Occipital lobe (tissue), 2 donors: ENCODE measurements around the gene XYLT1. TPM values are rescaled to one million over a fixed set of nuclear protein-coding genes. Genes with fewer than 3 reads are reported as not detected.

Source experiments
- DNase-seq: peaks from one replicate; lab custom pipeline; 2025; lab: John Stamatoyannopoulos, UW
- total RNA-seq: library from RNA; depleted of rRNA; stranded (reverse); fragments of >200 nt; gene quantifications from one replicate; pipeline ENCODE4 v1.2.3, GENCODE V29; 2014

XYLT1 gene
- total RNA-seq, 1 donor from 2014 or later = 29.3 TPM

DNA sequence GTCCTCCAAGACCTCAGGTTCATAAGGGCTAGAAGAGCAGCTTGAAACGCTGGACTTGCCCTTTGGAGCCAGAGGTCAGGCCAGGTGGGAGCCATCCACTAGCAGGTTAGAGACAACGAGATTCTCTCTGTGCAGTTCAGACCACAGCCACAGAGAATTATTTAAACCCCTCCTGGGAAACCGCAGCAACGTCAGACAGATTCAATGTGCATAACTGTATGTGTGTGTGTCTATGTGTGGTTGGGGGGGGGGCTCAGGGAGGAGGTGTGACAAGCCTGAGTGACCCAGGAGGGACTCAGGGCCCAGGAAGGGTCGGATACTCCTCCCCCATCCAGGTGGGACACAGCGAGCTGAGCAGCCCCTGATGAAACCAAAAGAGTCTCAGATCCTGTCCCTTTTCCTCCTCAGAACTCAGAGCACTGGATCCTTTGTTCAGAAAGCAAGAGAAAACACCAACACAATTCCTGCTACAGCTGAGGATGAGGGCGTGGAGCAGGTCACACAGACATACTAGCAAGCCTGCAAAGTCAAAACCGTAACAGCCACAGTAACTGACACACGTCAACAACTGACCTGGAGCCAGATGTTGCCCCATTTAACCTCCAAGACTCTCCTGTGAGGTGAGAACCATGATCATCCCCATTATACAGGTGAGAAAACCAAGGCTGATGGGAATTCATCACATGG lies 66.8 kb downstream of the XYLT1 start:
- no peak for DNase-seq

DNA sequence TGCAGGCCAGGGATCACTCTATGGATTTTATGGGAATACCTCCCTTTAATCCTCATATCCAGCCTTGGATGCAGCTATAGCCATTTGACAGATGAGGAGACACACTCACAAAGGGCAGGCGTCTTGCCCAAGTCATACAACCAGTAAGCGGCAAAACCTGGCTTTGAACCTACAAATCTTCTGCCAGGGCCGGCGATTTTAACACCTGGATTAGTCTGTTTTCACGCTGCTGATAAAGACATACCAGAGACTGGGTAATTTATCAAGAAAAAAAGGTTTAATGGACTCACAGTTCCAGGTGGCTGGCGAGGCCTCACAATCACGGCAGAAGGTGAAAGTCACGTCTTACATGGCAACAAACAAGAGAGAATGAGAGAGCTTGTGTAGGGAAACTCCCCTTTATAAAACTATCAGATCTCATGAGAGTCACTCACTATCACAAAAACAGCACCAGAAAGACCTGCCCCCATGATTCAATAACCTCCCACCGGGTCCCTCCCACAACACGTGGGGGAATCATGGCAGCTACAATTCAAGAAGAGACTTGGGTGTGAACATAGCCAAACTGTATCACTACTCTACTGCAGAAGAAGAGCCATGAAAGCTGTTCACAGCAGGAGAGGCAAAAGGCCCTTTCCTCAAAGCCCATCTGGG lies 67.5 kb downstream of the XYLT1 start:
- no peak for DNase-seq

DNA sequence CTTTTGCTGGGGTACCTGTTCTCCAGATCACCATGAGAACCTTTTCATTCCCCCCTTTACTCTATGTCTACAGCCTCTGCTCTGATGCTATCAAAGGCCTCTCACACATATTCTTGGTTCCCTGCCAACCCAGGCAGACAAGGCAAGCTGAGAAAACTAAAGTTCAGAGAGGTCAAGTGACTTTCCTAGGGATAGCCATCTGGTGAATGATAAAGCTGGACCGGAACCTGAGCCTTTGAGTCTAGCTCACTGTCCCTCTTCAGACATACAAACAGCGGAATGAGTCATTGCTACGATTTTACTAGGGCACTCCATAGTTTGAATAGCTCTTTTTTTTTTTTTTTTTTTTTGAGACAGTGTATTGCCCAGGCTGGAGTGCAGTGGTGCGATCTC lies 73.3 kb downstream of the XYLT1 start:
- DNase-seq = no peak

DNA sequence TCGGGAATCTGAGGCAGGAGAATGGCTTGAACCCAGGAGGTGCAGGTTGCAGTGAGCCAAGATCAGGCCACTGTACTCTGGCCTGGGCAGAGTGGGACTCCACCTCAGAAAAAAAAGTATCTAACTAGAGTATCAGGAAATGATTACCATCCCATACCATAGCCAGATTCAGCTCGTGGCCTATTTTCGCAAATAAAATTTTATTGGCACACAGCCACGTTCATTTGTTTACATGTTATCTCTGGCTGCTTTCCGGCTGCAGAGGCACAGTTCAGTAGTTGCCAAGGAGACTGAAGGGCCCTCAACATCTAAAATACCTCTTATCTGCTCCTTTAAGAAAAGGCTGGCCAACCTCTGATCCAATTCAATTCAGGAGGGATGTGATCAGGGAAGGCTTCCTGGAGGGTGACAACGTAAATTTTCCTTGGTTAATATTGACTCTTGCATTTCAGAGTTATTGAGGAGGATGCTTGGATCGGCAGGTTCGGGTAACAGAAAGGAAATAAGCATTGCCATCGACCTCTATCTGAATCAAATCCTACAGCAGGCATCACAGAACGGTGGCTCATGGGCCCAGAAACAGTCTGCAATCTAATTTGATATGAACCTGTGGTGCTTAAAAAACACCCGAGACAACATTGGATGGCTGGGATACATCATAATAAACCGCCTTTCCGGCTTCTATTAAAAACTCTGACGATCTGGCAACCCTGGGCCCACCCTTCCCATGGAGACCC lies 73.8 kb downstream of the XYLT1 start:
- DNase-seq = no peak

DNA sequence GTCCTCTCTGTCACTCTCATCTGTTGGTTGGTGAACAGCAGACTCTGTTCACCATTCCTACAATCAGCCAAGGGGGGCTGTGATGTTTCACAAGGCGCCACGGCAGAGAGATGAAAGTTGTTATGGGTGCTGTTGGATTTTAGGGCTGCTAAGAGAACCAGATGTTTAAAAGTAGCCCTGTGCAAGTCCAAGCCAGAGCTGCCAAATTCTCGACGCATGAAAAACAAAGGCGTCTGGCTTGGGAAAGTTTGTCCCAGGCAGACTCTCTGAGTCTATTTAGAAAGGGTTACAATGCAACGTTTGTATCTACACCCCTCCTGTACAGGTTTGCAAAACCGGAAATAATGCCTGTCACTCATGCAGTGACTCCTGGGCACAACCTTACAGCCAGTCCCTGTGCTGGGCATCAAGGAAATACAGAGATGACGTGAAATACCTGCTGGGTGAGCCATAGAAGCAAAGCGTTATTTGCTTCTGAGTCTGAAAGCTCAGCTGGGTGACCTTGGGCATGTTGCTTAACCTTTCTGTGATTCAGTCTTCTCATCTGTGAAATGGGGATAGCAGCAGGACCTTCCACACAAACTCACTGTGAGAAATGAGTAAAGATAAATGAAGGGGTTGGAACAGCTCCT lies 74.8 kb downstream of the XYLT1 start:
- no peak for DNase-seq

DNA sequence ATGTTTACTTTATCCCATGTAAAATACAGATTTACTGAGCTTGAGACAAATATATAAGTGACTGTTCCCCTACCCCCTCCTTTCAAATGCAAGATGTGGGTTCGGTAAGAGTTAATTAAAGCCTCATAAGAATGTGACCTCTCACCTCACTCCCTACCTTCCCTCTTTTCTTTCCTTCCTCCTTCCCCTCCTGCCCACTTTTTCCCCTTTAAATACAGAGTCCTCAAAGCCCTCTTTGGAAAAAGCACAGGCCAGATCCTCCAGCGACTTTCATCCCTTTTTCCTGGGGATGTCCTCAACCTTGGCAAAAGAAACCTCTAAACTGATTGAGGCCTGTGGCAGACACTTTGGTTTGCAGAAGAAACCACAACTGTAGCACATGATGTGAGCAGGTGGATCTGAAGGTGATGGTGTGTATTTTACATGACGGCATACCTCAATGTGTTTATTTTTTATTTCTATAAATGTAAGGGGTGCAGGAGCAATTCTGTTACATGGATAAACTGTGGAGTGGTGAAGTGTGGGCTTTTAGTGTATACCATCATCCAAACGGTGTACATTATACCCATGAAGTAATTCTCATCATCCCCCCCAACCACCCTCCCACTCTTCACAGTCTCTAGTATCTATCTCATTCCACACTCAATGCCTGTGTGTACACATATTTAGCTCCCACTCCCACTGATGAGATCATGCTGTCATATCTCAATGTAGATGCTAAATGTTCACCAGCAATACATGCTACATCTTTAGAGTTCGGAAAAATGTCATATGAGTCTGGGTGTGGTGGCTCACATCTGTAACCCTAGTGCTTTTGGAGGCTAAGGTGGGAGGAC lies 77.7 kb downstream of the XYLT1 start:
- no peak for DNase-seq

DNA sequence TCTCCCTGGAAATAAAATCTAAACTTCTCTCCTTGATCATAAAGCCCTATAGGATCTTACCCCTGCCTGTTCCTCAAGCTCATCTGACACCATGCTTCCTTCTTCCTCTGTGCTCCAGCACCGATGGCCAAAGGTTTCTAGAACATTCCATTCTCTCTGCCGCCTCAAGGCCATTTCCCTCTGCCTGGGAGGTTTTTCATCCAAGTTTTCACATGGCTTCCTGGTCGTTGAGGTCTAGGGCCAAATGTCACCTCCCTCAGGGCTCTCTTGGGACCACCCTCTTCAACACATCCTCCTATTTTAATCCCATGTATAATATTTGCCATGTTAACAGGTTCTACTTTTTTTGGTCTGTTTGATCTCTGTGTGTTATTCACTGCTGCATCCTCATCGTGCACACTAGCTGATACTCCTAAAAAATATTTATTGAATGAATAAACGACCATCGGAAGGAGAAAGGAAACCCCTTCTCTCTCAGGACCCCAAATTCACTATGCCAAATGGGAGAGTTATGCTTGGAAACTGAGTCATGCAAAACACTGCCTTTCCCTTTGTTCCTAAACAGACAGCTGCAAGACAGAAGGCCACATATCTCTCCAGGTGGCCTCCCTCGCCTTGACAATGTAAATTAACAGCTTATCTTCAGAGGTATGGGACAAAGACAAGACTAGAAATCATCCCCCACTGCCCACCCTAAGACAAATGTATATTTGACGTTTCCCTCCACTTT lies 78.5 kb downstream of the XYLT1 start:
- DNase-seq = no peak

DNA sequence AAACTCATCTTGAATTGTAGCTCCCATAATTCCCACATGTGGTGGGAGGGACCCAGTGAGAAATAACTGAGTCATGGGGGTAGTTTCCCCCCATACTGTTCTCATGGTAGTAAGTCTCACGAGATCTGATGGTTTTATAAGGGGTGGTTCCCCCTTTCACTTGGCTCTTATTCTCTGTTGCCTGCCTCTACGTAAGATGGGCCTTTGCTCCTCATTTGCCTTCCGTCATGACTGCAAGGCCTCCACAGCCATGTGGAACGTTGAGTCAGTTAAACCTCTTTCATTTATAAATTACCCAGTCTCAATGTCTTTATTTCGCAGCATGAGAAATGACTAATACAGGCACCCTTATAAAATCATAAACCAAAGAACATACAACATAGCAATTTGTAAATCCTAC lies 79.0 kb downstream of the XYLT1 start:
- no peak for DNase-seq

DNA sequence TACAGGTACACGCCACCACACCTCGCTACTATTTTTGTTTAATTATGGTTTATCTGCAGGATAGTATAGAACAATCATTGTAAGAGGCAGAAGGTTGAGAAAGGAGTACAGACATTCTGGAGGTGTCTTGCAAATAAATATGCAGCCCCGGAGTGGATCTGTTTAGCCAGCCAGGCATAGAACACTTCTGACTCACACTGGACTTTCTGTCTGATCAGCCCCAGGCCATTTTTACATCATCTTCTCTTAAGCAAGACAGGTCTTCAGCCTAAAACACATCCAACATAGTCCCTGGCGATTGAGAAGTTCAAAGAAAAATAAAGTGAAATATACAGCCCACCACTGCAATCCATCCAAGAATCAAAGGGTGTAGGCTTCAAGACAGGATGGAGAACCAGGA lies 81.4 kb downstream of the XYLT1 start:
- DNase-seq = no peak

DNA sequence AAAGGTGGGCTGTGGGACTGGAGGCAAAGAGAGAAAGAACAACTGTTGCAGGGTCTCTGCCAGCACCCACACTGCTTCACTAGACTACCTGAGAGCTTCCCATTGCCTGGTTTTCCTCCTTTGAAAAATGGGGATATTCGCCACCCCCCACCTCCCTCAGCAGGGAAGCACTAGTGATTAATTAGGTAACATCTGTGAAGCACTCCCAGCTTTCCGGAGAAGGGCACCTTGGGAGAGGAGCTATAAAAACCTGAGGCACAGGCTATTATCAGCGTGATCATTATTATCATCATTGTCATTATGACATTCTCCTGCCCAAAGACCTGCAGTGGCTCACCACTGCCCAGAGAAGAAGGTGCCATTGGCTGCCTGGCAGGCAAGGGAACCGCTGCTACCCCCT lies 83.5 kb downstream of the XYLT1 start:
- no peak for DNase-seq

DNA sequence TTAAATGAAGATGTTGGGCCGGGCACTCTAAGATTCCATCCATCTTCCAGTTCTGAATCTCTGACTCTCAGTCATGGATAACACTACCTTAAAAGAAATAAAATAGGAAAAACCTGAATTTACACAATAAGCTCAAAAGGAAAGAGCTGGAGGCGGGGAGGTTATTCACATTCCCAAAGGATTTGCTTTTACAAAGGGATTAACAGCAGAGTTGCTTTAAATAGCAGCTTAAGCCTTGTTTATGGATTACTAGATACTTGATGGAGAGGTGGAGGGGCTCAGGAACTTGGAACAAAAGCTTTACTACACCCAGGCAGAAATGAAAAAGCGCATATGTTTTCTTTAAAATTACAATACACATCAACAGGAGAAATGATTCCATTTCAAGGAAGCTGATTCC lies 84.5 kb downstream of the XYLT1 start:
- DNase-seq = no peak

DNA sequence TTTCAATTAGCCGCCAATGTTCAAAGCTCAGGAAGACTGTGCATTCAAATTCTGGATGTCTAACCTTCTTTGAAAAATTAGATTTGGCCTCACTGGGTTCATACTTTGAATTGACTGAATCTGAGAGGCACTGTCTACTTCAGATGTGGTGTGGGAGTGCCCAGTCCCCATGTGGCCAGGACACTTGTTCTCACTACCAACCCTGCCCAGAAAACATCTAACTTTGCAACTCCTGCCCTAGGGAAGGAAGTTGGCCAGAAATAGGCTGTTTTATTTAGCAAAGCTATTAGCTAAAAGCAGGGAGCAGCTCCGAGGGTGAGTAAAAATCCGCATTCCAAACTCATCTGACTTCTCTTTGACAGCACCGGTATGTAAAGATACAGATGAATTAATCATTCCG lies 86.3 kb downstream of the XYLT1 start:
- DNase-seq = no peak

DNA sequence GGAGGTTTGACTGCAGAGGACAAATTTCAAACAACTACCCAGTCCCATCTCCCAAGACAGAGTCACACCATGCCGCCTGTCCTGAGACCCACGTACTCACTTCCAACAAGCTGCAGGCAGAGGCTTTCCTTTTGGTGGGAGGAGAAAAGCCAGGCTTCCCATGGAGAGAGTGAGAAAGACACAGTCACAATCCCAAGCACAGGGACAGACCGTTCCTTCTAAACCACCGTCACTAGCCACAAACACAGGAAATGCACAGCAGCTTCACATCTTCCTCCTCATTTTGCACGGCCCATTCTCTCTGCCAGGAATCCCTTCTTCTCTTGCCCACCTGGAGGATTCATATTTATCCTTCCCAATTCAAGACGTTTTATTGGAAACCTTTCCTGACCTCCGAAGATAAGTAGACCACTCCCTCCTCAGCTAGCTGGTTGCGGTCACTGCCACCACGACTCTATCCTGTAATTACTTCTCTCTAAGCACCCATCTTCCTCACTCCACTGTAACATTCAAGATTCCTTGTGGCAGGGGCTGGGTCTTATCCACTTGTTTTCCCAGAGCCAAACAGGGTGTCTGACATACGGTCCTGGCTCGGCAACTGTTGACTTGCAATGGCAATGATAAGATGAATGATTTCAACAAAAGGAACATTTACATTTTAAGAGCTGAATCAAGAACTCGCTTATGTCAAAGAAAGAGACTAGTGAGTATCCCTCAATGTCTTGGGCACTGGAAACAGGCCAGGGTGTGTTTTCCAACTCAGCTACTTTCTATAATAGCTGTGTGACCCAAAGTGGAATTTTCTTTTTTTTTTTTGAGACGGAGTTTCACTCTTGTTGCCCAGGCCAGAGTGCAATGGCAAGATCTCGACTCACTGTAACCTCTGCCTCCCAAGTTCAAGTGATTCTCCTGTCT lies 87.6 kb downstream of the XYLT1 start:
- no peak for DNase-seq

DNA sequence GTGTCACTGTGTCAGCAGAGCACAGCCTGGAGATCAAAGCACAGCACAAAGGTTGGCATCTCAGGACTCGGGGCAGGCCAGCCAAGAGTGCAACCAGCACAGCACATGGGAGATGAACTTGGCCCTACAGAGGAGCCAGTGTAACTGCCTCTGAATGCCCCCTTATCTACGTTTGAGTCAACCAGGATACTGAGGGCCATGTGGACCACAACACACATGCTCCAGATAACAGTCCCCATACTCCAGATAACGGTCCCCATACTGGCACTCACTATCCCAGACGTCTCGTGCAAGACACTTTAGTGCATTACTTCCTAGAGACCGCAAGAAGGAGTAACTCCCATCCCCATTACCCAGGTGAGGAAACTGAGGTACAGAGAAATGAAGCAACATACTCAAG lies 88.2 kb downstream of the XYLT1 start:
- no peak for DNase-seq

DNA sequence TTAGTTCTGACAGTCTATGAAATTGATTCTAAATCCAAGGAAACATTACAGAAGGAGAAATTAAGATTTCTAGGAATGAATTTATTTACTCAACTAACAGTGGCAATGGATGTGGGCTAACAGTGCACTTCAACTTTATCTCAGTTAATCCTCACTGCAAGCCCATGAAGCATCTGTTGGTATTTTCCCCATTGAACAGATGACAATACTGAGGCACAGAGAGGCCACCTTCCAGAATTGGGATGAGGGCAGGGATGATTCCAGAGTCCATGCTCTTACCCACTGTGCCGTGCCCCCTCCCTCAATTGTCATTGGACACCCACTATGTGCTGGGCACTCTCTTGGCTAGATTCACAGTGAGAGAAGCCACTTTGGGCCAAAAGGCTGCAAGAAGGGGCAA lies 89.0 kb downstream of the XYLT1 start:
- DNase-seq = no peak

DNA sequence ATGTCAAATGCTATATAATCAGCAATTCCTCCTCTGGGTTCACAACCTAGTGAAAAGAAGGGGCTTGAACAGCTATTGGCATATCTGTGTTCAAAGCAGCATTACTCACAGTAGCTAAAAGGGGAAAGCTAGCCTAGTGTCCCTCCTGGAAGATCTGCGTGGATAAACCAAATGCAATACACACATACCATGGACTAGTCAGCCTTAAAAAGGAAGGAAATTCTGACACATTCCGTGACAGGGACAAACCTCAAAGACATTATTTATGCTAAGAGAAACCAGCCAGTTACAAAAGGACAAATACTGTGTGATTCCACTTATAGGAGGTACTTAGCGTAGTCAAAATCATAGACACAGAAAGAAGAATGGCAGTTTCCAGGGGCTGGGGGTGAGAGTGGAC lies 90.1 kb downstream of the XYLT1 start:
- no peak for DNase-seq

DNA sequence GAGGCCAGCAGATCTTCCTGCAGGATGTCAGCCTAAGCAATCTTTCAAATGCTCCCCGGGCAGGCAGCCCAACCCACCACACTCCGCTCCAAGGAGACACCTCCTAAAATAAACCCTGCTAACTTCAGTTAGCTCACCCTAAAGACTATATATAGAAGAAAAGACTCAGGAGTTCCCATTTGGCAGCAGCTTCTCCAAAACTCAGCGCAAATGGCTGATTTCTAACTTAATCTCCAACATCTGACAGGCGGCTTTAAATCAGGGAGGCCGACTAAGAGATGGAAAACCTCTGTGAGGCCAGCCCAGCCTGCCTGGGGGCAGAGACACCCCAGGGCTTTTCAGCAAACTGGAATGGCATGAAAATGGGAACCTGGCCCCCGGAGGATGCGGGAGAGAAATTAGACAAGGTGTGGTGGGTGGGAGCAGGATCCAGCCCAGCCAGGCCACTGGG lies 91.6 kb downstream of the XYLT1 start:
- peak; percentile 34 for DNase-seq

DNA sequence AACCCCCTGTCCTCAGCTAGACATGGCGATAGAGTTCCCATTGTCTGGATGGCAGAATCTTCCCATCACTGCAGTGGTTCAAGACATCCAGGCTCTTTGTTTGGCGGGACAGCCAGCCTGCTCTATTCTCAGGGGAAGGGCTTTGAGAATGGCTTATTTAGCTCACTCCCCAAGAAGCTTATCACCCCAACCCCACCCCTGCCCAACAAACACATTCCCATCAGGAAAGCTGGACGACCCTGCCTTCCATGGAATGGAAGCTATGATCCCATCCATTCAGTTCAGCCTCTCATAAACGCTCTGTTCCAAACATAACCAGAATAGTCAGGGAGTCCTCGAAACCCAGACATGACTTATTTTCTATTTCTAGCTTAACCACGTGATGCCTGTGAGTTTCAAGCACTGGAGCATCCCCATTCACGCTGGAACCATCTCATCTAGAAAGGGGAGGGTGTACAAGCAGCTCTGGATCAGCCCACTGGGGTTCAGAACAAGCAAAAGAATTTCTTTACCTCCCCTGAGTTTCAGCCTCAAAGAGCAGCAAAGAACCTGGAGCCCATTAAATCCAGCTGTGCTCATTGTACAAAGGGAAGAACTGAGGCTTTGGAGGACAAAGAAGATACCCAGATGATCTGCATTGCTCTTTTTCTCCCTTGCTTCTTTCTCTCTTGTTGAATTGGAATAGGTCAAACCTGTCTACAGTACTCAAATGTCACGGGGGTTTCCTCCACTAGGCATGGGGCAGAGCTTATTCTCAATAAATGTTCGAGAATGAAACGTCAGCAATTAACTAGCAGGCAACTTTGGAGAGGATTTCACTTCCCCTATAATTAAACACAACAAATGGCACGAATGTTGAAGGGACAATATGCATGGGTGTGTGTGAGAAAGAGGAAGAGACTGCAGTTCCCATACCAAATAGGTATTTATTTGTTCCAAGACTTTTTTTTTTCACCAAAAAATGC lies 93.1 kb downstream of the XYLT1 start:
- no peak for DNase-seq
